Immature natural killer cell (primary cell): ENCODE measurements around the gene ASCL3. TPM values are rescaled to one million over a fixed set of nuclear protein-coding genes. Genes with fewer than 3 reads are reported as not detected.
A peak's percentile ranks its signal among the peaks of the same experiment; 100 is the strongest.

Experiments used
- DNase-seq, 3 donors: peaks; one replicate each; pipeline ENCODE4 v3.0.0; 2022; ENCODE audit warnings: mixed read lengths in 1 of 3
- H3K27ac Mint-ChIP-seq, 6 donors: one replicate each; pipeline ENCODE4 v1.8.0; 2020; ENCODE audit warnings: mixed read lengths in 6 of 6, mild to moderate bottlenecking in 5 of 6, inconsistent platforms in 4 of 6, moderate library complexity in 3 of 6
- H3K27me3 Mint-ChIP-seq, 3 donors: one replicate each; pipeline ENCODE4 v1.8.0; 2020 to 2021; ENCODE audit warnings: low read depth in 3 of 3, mild to moderate bottlenecking in 3 of 3, mixed read lengths in 3 of 3, moderate library complexity in 3 of 3, inconsistent platforms in 1 of 3
- H3K36me3 Mint-ChIP-seq, 3 donors: one replicate each; pipeline ENCODE4 v1.8.0; 2020; ENCODE audit warnings: mixed read lengths in 3 of 3, inconsistent platforms in 2 of 3, mild to moderate bottlenecking in 2 of 3
- H3K4me1 Mint-ChIP-seq, 2 donors: one replicate each; pipeline ENCODE4 v1.8.0; 2020; ENCODE audit warnings: inconsistent platforms in 2 of 2, mild to moderate bottlenecking in 2 of 2, mixed read lengths in 2 of 2, moderate library complexity in 1 of 2
- H3K4me3 Mint-ChIP-seq, 5 donors: one replicate each; pipeline ENCODE4 v1.8.0; 2020; ENCODE audit warnings: mild to moderate bottlenecking in 5 of 5, mixed read lengths in 5 of 5, inconsistent platforms in 3 of 5, moderate library complexity in 3 of 5
- H3K9me3 Mint-ChIP-seq, 6 donors: one replicate each; pipeline ENCODE4 v1.8.0; 2020; ENCODE audit warnings: mild to moderate bottlenecking in 6 of 6, mixed read lengths in 6 of 6, inconsistent platforms in 4 of 6, moderate library complexity in 3 of 6
- polyA plus RNA-seq, 3 donors: library from polyadenylated mRNA; unstranded; fragments of 300-500 nt; fragmentation: Illumina TruSeq; gene quantifications; one replicate each; pipeline ENCODE4 v1.2.3, GENCODE V29; 2021

The ASCL3 gene
- polyA plus RNA-seq, 3 donors from 2014 or later: not detected

DNA sequence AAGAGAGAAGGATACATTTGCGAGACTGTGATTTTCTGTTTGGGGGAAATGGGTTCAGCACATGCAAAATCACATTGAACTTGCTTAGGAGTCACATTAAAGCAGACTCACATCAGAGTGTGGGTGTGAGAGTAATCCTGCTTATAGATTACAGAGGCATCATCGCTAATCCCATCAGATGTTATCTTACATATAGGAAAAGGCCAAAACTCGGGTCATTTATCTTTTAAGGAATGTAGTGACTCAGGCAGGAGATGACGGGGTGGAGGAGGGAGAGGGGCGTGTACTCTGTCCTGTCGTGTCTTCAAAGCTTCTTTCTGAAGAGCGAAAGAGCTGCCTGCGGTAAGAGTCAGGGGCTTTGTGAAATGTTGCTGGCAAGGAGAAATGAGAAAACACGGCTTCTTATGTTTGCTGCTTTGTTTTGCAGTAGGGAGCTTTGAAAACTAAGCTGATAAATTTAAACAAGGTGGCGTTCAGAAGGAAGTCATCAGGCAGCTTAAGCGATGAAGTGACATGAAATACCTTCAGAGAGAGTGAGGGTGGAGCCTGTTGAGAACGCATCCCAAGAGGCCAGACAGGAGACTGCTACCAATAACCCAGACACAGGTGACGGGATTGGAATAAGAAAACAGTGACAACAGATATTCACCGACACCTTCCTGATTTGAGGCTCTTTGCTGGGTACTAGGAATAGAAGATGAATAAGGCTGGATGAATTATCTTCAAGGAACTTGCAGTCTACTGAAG lies 7.9 kb downstream of the ASCL3 start:
- Mint-ChIP-seq H3K4me3 (no peak overlapping the region), H3K27me3 (peaks cover 0 to 3% (median 3%) of the 10 kb centered on the region in 3 donors), H3K27ac (no peak overlapping the region), H3K36me3 (no peaks in the 10 kb centered on the region), H3K4me1 (no peaks in the 10 kb centered on the region), H3K9me3 (no peaks in the 10 kb centered on the region)
- no peak for DNase-seq

DNA sequence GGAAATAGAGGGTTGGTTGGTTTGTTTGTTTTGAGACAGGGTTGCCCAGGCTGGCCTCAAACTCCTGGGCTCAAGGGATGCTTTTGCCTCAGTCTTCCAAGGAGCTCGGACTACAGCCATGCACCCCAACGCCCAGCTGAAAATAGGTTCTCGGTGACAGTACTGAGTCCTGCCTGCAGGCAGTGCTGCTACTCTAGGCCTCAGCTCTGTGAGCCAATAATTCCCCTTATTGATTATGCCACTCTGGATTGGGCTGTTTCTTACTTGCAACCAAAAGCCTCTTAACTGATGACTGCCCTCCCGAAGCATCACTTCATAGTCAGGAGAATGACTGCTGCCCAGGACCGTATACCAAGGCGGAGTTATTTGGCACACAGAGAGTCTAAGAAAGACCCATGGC lies 8.9 kb downstream of the ASCL3 start:
- Mint-ChIP-seq H3K4me3 (no peak overlapping the region), H3K27ac (no peak overlapping the region), H3K4me1 (no peaks in the 10 kb centered on the region), H3K27me3 (peaks cover 0 to 3% (median 2%) of the 10 kb centered on the region in 3 donors), H3K9me3 (no peaks in the 10 kb centered on the region), H3K36me3 (no peaks in the 10 kb centered on the region)
- DNase-seq: no peak

DNA sequence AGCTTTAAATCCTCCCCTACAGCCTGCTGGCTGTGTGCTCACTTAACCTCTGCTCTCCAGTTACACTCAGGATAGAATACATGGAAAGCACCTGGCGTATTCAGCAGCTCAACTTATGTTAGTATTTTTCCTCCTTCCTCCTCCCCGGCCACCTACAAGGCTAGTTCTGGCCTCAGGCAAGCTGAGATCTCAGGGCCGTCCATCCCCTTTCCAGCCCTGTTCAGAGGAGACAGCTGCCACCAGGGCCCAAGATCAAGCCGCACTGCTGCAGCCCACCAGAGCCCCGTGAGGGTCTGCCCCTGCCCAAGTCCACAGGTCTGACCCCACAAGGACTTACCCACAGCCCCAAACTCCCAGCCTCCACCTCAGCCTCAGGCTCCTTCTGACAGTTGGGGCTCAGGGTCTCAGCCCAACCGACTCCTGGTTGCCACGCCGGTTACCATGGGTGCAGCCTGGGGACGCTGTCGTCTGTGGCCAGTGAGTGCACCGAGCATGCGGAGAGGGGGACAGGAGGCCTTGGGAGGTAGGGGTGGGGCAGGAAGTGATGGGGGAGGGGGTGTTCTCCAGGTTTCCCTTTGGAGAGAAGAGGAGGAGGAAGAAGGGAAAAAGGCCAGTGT lies 10.1 kb downstream of the ASCL3 start, which contains the start of gene C11orf16:
TSS of gene C11orf16 (minus strand) at position 384 of the 617 bp plus-strand sequence. CDS start 639 bp downstream, outside the sequence.
- Mint-ChIP-seq H3K9me3 (no peaks in the 10 kb centered on the region), H3K27me3 (peaks cover 0 to 3% (median 2%) of the 10 kb centered on the region in 3 donors), H3K27ac (no peak within 1 kb of the TSS), H3K36me3 (no peaks in the 10 kb centered on the region), H3K4me1 (no peaks in the 10 kb centered on the region), H3K4me3 (no peak within 1 kb of the TSS)
- no peak for DNase-seq

DNA sequence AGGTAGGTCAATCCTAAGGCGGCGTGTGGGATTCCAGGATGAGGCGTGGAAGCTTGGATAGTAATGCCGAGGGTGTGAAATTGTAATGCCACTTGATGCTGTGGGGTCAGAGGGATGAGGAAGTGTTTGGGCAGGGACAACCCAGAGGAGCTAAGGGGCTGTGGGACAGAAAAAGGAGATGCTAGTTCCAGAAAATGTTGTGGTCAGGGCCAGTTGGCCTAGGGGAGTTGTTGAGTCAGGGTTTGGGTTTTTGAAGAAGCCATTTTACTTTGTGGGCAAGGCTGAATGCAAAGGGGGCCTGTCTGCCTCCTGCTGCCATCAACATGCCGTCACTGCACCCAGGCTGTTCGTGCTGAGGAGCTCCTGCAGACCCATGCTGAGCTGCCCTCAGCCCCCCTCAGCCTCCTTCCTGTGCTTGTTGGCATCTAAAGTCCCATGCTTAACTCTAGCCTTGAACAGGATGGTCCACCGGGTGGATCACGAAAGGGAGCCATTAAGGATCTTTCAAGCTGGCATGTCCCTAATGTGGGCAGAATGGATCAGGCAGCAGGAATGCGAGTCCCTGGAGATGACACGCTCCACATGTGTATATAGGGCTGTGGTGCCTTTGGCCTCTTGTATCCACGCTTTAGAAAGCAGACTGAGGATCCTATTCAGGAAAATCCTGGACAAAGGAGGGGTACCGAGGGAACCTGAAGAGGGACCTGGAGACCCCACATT lies 12.2 kb downstream of the ASCL3 start:
- Mint-ChIP-seq H3K9me3 (no peaks in the 10 kb centered on the region), H3K27ac (no peak overlapping the region), H3K36me3 (no peaks in the 10 kb centered on the region), H3K4me1 (no peaks in the 10 kb centered on the region), H3K27me3 (peaks cover 0 to 3% (median 3%) of the 10 kb centered on the region in 3 donors), H3K4me3 (no peak overlapping the region)
- no peak for DNase-seq

DNA sequence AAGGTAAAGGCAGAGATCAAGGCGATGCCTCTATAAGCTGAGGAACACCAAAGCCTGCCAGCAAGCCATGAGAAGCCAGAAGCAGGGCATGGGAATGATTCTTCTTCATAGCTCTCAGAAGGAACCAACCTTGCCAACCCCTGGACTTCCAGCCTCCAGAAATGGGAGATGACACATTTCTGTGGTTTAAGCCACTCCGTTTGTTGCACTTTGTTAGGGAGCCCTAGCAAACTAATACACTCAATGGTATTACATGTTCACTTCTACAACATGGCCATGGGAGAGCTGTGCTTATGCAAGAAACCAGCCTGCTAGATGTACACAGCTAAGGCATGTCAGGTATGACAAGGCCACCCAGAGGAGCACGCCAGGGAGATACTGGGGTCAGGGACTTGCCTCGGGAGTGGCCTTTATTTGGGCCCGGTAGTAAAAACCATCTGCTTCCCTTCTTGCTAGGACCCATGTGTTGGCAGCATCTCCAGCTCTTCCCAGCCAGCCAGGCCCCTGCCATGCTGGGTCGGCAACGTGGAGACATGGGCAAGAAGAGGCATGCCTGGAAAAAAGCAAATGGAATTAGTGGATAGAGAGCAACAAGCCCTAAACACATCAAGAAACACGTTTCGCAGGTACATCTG lies 13.7 kb downstream of the ASCL3 start:
- Mint-ChIP-seq H3K4me3 (no peak overlapping the region), H3K27me3 (peaks cover 0 to 3% (median 0%) of the 10 kb centered on the region in 3 donors)

DNA sequence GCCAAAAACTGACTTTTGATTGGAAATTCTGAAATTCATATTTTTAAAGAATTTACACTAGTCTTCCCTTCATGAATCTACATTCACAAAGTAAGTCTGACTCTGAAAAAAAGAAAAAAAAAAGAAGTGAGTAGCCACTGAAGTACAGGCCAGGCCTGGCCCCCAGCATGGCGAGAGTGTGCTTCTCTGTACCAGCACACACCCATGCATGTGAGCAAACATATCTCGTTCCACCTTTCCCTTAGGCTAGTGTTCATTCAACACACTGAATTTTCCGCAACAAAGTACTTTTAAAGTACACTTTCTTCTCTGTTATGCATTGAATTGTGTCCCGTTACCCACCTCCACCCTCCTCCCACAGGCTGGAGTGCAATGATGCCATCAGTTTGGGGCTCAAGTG lies 14.6 kb downstream of the ASCL3 start:
- no peaks in the 10 kb centered on the region for H3K4me1 Mint-ChIP-seq
- H3K9me3 Mint-ChIP-seq: no peaks in the 10 kb centered on the region
- H3K27ac Mint-ChIP-seq: no peak overlapping the region
- DNase-seq: no peak
- H3K36me3 Mint-ChIP-seq: no peaks in the 10 kb centered on the region
- peaks cover 0 to 3% (median 0%) of the 10 kb centered on the region in 3 donors for H3K27me3 Mint-ChIP-seq
- H3K4me3 Mint-ChIP-seq: no peak overlapping the region

More for the DNA sequence above, 13.7 kb downstream of the ASCL3 start:
- Mint-ChIP-seq H3K27ac (no peak overlapping the region), H3K36me3 (no peaks in the 10 kb centered on the region), H3K9me3 (no peaks in the 10 kb centered on the region), H3K4me1 (no peaks in the 10 kb centered on the region)
- no peak for DNase-seq

DNA sequence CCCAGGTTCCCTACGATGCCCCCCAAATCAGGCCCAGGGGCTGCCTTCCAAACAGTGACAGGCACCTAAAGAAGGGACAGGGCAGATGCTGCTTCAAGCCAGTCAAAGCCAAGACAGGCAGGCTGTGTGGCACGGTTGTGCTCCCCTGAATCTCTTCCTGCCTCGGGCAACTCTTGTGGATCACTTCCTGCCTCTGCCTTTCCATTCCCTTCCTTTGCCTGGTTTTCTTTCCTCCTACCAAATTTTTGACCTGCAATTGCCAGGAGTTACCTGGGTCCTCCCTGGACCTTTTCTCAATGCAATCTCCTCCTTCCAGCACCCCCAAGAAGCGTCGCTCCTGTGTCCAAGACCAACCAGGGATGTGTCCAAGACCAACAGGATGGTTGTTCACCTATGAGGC lies 15.6 kb downstream of the ASCL3 start:
- no peak for DNase-seq
- no peaks in the 10 kb centered on the region for H3K9me3 Mint-ChIP-seq
- no peaks in the 10 kb centered on the region for H3K4me1 Mint-ChIP-seq
- H3K36me3 Mint-ChIP-seq: peaks cover 0 to 2% (median 0%) of the 10 kb centered on the region in 3 donors
- no peak overlapping the region for H3K27ac Mint-ChIP-seq
- H3K4me3 Mint-ChIP-seq: no peak overlapping the region
- H3K27me3 Mint-ChIP-seq: peaks cover 0 to 3% (median 0%) of the 10 kb centered on the region in 3 donors

DNA sequence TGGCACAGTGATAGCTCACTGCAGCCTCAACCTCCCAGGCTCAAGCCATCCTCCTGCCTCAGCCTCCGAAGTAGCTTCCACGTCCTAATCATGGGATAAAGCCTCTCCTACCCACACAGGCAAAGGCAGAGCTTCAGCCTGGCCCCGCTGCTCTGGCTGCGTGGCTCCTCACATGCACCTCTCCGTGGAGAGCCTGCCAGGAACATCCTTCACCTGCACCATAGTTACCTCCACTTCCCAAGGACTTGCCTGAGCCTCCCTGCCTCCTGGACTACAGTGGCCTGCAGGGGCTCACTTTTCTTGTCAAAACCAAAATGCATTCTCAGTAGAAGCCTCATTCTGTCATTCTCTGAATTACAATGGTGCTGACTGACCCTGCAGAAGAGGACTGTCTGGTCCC lies 16.6 kb downstream of the ASCL3 start:
- Mint-ChIP-seq H3K4me1 (no peaks in the 10 kb centered on the region), H3K9me3 (no peaks in the 10 kb centered on the region), H3K27ac (no peak overlapping the region), H3K27me3 (peaks cover 0 to 2% (median 0%) of the 10 kb centered on the region in 3 donors), H3K36me3 (peaks cover 0 to 7% (median 0%) of the 10 kb centered on the region in 3 donors), H3K4me3 (no peak overlapping the region)
- no peak for DNase-seq

DNA sequence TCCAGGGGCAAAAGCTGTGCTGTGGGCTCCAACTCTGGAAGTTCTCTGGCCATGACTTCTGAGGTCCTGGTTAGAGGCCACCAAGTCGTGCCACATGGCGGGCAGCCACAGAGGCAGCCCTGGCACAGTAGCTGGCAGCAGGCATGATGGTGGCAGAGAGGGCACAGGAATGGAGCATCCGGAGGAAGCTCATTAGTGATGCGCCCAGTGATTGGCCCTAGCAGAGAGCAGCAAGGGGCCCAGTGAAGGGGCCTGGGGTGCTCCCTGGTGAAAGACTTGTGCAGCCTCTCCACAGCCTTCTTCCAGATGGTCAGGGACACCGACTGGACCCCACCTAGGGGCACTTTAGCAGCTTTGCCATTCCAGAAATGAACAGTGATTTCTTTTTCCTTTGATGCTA lies 17.1 kb downstream of the ASCL3 start:
- DNase-seq: no peak
- Mint-ChIP-seq H3K4me3 (no peak overlapping the region), H3K4me1 (no peaks in the 10 kb centered on the region), H3K36me3 (peaks cover 0 to 7% (median 0%) of the 10 kb centered on the region in 3 donors), H3K27ac (no peak overlapping the region), H3K9me3 (no peaks in the 10 kb centered on the region), H3K27me3 (peaks cover 0 to 2% (median 0%) of the 10 kb centered on the region in 3 donors)

DNA sequence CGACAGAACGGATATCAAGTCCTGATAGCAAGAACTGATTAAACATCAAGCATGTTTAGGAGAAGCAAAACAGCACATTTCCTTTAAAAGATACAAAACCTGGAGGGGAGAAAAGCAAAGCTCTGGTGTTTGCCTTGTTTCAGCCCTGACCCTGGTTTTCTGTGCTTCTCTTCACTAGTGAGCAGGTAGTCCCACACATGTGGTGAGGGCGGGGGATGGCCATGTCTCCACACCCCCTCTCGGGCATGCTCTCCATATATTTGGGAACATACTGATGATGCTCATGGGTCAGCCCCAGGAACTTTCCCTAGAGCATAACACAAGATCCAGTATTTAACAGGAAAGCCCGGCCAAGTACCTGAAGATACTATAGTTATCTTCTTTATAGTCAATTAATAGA lies 20.1 kb downstream of the ASCL3 start:
- peaks cover 0 to 2% (median 0%) of the 10 kb centered on the region in 3 donors for H3K27me3 Mint-ChIP-seq
- no peak overlapping the region for H3K27ac Mint-ChIP-seq
- DNase-seq: no peak
- no peak overlapping the region for H3K4me3 Mint-ChIP-seq
- H3K9me3 Mint-ChIP-seq: no peaks in the 10 kb centered on the region
- H3K36me3 Mint-ChIP-seq: peaks cover 0 to 7% (median 5%) of the 10 kb centered on the region in 3 donors
- no peaks in the 10 kb centered on the region for H3K4me1 Mint-ChIP-seq

DNA sequence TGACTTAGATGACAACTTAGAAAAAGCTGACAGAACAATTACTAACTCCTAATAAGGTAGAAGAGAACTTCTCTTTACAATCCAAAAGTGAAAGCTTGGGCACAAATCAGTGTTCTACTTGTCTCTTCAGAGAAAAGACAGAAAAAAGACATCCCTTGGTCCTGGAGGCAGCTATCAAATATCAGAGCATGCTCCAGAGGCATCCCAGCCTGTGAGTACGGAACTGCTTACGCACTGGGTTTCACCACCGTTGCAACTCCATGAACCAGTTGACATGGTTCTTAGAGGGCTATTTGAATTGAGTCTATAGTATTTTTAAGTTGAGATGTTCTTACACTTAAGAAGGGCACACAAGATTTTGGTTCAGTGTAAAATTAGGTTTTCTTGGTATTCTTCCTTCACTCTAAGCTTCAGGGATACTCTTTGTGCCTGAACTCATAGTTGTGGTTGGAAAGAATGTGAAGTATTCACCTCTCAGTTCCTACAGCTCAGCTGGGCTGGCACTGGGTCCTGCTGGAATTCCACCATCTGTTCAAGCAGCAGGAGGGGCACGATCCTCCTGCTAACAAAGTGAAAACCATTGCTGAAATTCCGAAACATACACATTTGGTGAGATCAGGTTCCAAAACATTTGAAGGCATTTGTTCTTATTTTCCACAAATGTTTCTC lies 25.5 kb downstream of the ASCL3 start:
- peaks cover 0 to 1% (median 0%) of the 10 kb centered on the region in 3 donors for H3K27me3 Mint-ChIP-seq
- no peaks in the 10 kb centered on the region for H3K9me3 Mint-ChIP-seq
- H3K27ac Mint-ChIP-seq: no peak overlapping the region
- no peak for DNase-seq
- no peak overlapping the region for H3K4me3 Mint-ChIP-seq
- H3K4me1 Mint-ChIP-seq: peaks cover 13 to 19% of the 10 kb centered on the region in 2 donors
- H3K36me3 Mint-ChIP-seq: peaks cover 4 to 8% (median 5%) of the 10 kb centered on the region in 3 donors

DNA sequence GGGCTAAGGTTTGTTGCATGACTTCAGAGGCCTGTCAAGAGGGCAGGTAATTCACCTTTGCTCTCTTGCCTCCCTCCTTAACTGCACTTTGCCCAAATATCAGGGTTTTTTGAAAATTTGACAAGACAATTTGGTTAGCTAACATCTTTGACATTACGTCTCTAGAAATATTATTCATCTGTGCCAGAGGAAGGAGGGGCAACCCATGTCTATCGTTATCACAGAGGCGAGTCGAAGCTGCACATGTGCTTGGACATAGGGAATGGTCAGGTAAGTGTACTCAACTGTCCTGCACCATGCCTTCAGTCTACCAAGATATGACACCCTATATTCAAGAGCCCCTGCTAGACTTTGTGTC lies 28.2 kb downstream of the ASCL3 start:
- peaks cover 24 to 40% of the 10 kb centered on the region in 2 donors for H3K4me1 Mint-ChIP-seq
- DNase-seq: no peak
- H3K36me3 Mint-ChIP-seq: peaks cover 0 to 8% (median 4%) of the 10 kb centered on the region in 3 donors
- H3K4me3 Mint-ChIP-seq: peak overlapping the region in 3 of 5 donors; percentile 40 to 69 (median 61)
- peaks cover 0 to 4% (median 0%) of the 10 kb centered on the region in 3 donors for H3K27me3 Mint-ChIP-seq
- H3K27ac Mint-ChIP-seq: peak overlapping the region in 2 of 6 donors; percentile 11 to 73
- no peaks in the 10 kb centered on the region for H3K9me3 Mint-ChIP-seq
